CD14-positive monocyte (primary cell): ENCODE results near the gene SLC38A1. TPM values are rescaled to one million over a fixed set of nuclear protein-coding genes. Genes with fewer than 3 reads are reported as not detected.

Experiments
- DNase-seq, 3 donors: peaks; one replicate each; pipeline ENCODE4 v3.0.0-alpha.2; 2011 to 2022
- H2AFZ ChIP-seq: 2 replicates; pipeline ENCODE4 v1.6.0; 2012; ENCODE audit warnings: mild to moderate bottlenecking, low read depth, low read length, inconsistent platforms; ENCODE audit not compliant: insufficient read depth, poor library complexity, severe bottlenecking
- H3K27ac ChIP-seq, 2 donors: 1 replicate in 1 of 2; 2 replicates in 1 of 2; pipeline ENCODE4 v1.5.1; 2012 to 2013; ENCODE audit warnings: low read length in 2 of 2, control low read depth in 1 of 2, inconsistent platforms in 1 of 2, low read depth in 1 of 2, mild to moderate bottlenecking in 1 of 2
- H3K27me3 ChIP-seq, 2 donors: one replicate each; pipeline versions ENCODE4 v1.6.0 to v1.6.1; 2011 to 2013; ENCODE audit warnings: low read length in 2 of 2; ENCODE audit not compliant: control insufficient read depth in 2 of 2, insufficient read depth in 2 of 2
- H3K36me3 ChIP-seq, 2 donors: replicated peaks in 1 of 2; 1 replicate in 1 of 2; 2 replicates in 1 of 2; pipeline versions ENCODE4 v1.5.1 to v1.6.1; 2012 to 2013; ENCODE audit warnings: low read length in 2 of 2, control low read depth in 1 of 2, inconsistent platforms in 1 of 2, mild to moderate bottlenecking in 1 of 2; ENCODE audit not compliant: insufficient read depth in 2 of 2, control insufficient read depth in 1 of 2
- H3K4me1 ChIP-seq, 2 donors: 1 replicate in 1 of 2; 2 replicates in 1 of 2; pipeline versions ENCODE4 v1.5.1 to v1.6.1; 2012 to 2013; ENCODE audit warnings: low read length in 2 of 2, control low read depth in 1 of 2, inconsistent platforms in 1 of 2, mild to moderate bottlenecking in 1 of 2, moderate library complexity in 1 of 2; ENCODE audit not compliant: insufficient read depth in 2 of 2, control insufficient read depth in 1 of 2
- H3K4me2 ChIP-seq: replicated peaks from 2 replicates; pipeline ENCODE3; 2012; ENCODE audit warnings: low read length, moderate library complexity, mild to moderate bottlenecking; ENCODE audit not compliant: poor library complexity, severe bottlenecking; ENCODE audit errors: extremely low read depth
- H3K4me3 ChIP-seq, 3 experiments: fragments of 200-600 bp in 1 of 3; sonication (generic) in 1 of 3; replicated peaks in 1 of 3; 1 replicate in 2 of 3; 2 replicates in 1 of 3; pipeline ENCODE4 v1.5.1; 2011 to 2013; ENCODE audit warnings: low read length in 3 of 3, mild to moderate bottlenecking in 3 of 3, control low read depth in 2 of 3, low read depth in 2 of 3, inconsistent platforms in 1 of 3, moderate library complexity in 1 of 3
- H3K79me2 ChIP-seq: 2 replicates; pipeline ENCODE4 v1.6.0; 2012; ENCODE audit warnings: mild to moderate bottlenecking, control low read depth, inconsistent platforms, low read length, moderate library complexity; ENCODE audit not compliant: insufficient read depth
- H3K9ac ChIP-seq: 2 replicates; pipeline ENCODE4 v1.6.0; 2017; ENCODE audit warnings: low read length, mild to moderate bottlenecking; ENCODE audit not compliant: insufficient read depth, poor library complexity, severe bottlenecking
- H3K9me3 ChIP-seq, 2 donors: replicated peaks in 1 of 2; 1 replicate in 1 of 2; 2 replicates in 1 of 2; pipeline versions ENCODE4 v1.5.1 to v1.6.1; 2012 to 2013; ENCODE audit warnings: low read length in 2 of 2, control low read depth in 1 of 2; ENCODE audit not compliant: control insufficient read depth in 1 of 2, insufficient read depth in 1 of 2
- H4K20me1 ChIP-seq: 2 replicates; pipeline ENCODE4 v1.6.0; 2012; ENCODE audit warnings: mild to moderate bottlenecking, low read length, control low read depth, moderate library complexity; ENCODE audit not compliant: insufficient read depth
- H3K27ac Mint-ChIP-seq, 7 donors: one replicate each; pipeline ENCODE4 v1.8.0; 2020; ENCODE audit warnings: mild to moderate bottlenecking in 7 of 7, mixed read lengths in 7 of 7, moderate library complexity in 6 of 7, inconsistent platforms in 2 of 7
- H3K27me3 Mint-ChIP-seq, 3 donors: one replicate each; pipeline ENCODE4 v1.8.0; 2021 to 2022; ENCODE audit warnings: low read depth in 3 of 3, mild to moderate bottlenecking in 3 of 3, mixed read lengths in 3 of 3, moderate library complexity in 3 of 3, inconsistent platforms in 1 of 3
- H3K36me3 Mint-ChIP-seq, 2 donors: one replicate each; pipeline ENCODE4 v1.8.0; 2020; ENCODE audit warnings: mixed read lengths in 2 of 2, inconsistent platforms in 1 of 2, mild to moderate bottlenecking in 1 of 2
- H3K4me1 Mint-ChIP-seq: one replicate; pipeline ENCODE4 v1.8.0; 2020; ENCODE audit warnings: mild to moderate bottlenecking, mixed read lengths
- H3K4me3 Mint-ChIP-seq, 2 donors: one replicate each; pipeline ENCODE4 v1.8.0; 2020; ENCODE audit warnings: mild to moderate bottlenecking in 2 of 2, mixed read lengths in 2 of 2, moderate library complexity in 1 of 2
- H3K9me3 Mint-ChIP-seq, 7 donors: one replicate each; pipeline ENCODE4 v1.8.0; 2020 to 2022; ENCODE audit warnings: mixed read lengths in 7 of 7, mild to moderate bottlenecking in 6 of 7, moderate library complexity in 6 of 7, inconsistent platforms in 2 of 7
- WGBS: methylation state at CpG from one replicate; pipeline ENCODE4 v1.1.5; 2013; ENCODE audit warnings: missing lambda C conversion rate; ENCODE audit not compliant: insufficient coverage; 5-methylcytosine and 5-hydroxymethylcytosine counted together
- intact Hi-C, 2 donors: fragments of 100-400 bp; cut with micrococcal nuclease; formaldehyde crosslinking; loops; one replicate each; pipeline versions ENCODE4 v1.15.0 to v1.15.1; 2023
- polyA plus RNA-seq, 3 donors: library from polyadenylated mRNA; depleted of rRNA in 1 of 3; unstranded in 2 of 3; stranded (reverse) in 1 of 3; fragments of 300-500 nt in 2 of 3; fragments of >200 nt in 1 of 3; fragmentation: Illumina TruSeq in 2 of 3; gene quantifications; 1 replicate in 2 of 3; 2 replicates in 1 of 3; pipeline ENCODE4 v1.2.3, GENCODE V29; 2012 to 2021
- TF ChIP-seq, protein P1 (sequence below): fragments of 200-600 bp; IDR thresholded peaks from one replicate; pipeline ENCODE4 v1.8.0; 2022; ENCODE audit warnings: antibody characterized with exemption, mild to moderate bottlenecking

SLC38A1 gene
- polyA plus RNA-seq, 3 donors: 0.92 to 1.9 (median 1.6) TPM

DNA sequence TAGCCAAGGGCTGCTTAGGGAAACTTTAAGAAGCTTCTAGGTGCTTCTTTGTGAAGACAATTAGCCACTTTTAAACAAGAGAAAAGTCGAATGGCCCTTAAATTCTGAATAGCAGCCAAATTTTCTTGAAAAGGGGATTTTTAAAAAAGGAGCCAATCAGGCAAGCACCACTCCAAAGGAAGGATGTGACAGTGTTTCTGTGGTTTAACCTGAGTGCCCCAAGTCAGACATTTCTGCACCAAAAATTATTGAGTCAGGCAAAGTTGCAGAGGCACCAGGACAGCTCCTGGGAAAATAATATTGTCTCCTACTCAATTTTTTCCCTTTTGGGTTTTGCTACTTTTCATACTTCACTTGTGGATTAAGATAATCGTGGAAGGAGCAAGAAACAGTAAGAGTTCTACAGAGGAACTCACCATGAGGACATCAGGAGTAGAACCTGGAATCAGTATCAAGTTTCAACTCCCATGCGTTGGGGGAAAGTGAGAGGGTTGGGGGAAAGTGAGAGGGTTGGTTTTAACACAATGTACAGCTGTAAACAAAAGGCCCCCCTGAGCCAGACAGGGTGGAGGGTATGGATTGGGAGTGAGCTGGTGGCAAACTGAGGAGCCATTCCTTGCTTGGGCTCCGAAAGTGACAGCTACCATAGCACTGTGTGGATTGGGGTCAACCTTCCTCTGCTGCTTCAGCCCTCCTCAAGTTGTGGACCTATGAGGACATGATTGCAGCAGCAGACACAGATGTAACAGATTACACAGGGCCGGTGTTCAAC, 90.8 kb downstream of the SLC38A1 start:
- Mint-ChIP-seq H3K4me1 (peaks cover 33% of the 10 kb centered on the region), H3K4me3 (no peak overlapping the region), H3K9me3 (no peaks in the 10 kb centered on the region), H3K36me3 (no peaks in the 10 kb centered on the region), H3K27me3 (no peaks in the 10 kb centered on the region), H3K27ac (peak overlapping the region in 1 of 7 donors; percentile 24)
- DNase-seq: no peak
- peaks cover 22 to 27% of the 10 kb centered on the region in 2 donors for H3K4me1 ChIP-seq
- no peaks in the 10 kb centered on the region for H3K27me3 ChIP-seq
- H3K79me2 ChIP-seq: no peaks in the 10 kb centered on the region
- WGBS: 18% methylated on average over 3 of the region's 5 CpGs
- H3K4me3 ChIP-seq: no peak overlapping the region
- no peak overlapping the region for H3K9ac ChIP-seq
- no peak overlapping the region for H3K27ac ChIP-seq
- H3K9me3 ChIP-seq: no peaks in the 10 kb centered on the region
- H4K20me1 ChIP-seq: no peaks in the 10 kb centered on the region
- H3K4me2 ChIP-seq: no peak overlapping the region
- no peaks in the 10 kb centered on the region for H3K36me3 ChIP-seq
- TF ChIP-seq, protein P1, sequence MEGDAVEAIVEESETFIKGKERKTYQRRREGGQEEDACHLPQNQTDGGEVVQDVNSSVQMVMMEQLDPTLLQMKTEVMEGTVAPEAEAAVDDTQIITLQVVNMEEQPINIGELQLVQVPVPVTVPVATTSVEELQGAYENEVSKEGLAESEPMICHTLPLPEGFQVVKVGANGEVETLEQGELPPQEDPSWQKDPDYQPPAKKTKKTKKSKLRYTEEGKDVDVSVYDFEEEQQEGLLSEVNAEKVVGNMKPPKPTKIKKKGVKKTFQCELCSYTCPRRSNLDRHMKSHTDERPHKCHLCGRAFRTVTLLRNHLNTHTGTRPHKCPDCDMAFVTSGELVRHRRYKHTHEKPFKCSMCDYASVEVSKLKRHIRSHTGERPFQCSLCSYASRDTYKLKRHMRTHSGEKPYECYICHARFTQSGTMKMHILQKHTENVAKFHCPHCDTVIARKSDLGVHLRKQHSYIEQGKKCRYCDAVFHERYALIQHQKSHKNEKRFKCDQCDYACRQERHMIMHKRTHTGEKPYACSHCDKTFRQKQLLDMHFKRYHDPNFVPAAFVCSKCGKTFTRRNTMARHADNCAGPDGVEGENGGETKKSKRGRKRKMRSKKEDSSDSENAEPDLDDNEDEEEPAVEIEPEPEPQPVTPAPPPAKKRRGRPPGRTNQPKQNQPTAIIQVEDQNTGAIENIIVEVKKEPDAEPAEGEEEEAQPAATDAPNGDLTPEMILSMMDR: no peak
- intact Hi-C loops: no loop called here
- no peak overlapping the region for H2AFZ ChIP-seq

DNA sequence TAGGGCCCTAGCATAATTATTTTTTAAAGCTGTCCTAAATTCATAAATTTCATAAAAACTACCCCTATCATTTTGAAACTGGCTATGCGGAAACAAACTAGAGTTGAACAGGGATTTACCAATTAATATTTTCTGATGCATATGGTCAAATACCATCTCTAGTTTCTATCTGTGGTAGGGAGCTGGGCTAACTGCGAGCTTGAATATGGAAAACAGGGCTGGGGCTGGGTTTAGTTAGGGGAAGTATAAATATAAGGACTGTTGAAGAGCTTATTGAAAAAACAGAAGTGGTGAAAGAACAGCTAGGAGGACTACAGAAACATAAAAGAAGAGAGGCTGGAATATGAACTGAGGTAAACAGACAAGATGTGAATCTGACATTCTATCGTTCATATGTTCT, 91.8 kb downstream of the SLC38A1 start:
- Histone ChIP-seq H3K27me3 (no peaks in the 10 kb centered on the region), H3K4me1 (peaks cover 22 to 27% of the 10 kb centered on the region in 2 donors), H3K9me3 (no peaks in the 10 kb centered on the region), H2AFZ (no peak overlapping the region), H3K9ac (no peak overlapping the region), H3K79me2 (no peaks in the 10 kb centered on the region), H3K36me3 (no peaks in the 10 kb centered on the region), H3K4me3 (no peak overlapping the region), H3K4me2 (peak overlapping the region; percentile 15), H4K20me1 (no peaks in the 10 kb centered on the region), H3K27ac (no peak overlapping the region)
- H3K27me3 Mint-ChIP-seq: no peaks in the 10 kb centered on the region
- H3K27ac Mint-ChIP-seq: peak overlapping the region in 5 of 7 donors; percentile 3 to 80 (median 62)
- DNase-seq: peak in 2 of 3 donors; percentile 3 to 13
- WGBS: 0% methylated on average over 1 of the region's 3 CpGs
- TF ChIP-seq, protein P1: no peak
- H3K4me1 Mint-ChIP-seq: peaks cover 35% of the 10 kb centered on the region
- intact Hi-C loops: no loop called here
- H3K4me3 Mint-ChIP-seq: no peak overlapping the region
- no peaks in the 10 kb centered on the region for H3K36me3 Mint-ChIP-seq
- no peaks in the 10 kb centered on the region for H3K9me3 Mint-ChIP-seq
